GM18517 (cell line): ENCODE results near the gene DMAC1.

Experiments
- ATAC-seq: cut with Tn5 transposase; IDR thresholded peaks from one replicate; pipeline ENCODE4 v1.9.1; 2021; ENCODE audit warnings: mild to moderate bottlenecking, moderate library complexity; ENCODE audit not compliant: unreplicated experiment

Gene DMAC1

GRCh38 chr9:7783635-7784063 is 15.9 kb downstream of the DMAC1 start:
- no peak for ATAC-seq

- ATAC-seq, result no peak
Measured at GRCh38 chr9:7782400-7783120, 17.0 kb downstream of the DMAC1 start.

GRCh38 chr9:7780261-7780988 is 19.2 kb downstream of the DMAC1 start:
- no peak for ATAC-seq

GRCh38 chr9:7778851-7779600 is 20.6 kb downstream of the DMAC1 start:
- ATAC-seq, result no peak

GRCh38 chr9:7777771-7778170 is 21.8 kb downstream of the DMAC1 start:
- no peak for ATAC-seq

GRCh38 chr9:7770111-7770510 is 29.5 kb downstream of the DMAC1 start:
- no peak for ATAC-seq

- ATAC-seq, result no peak
Measured at GRCh38 chr9:7762600-7762999, 37.0 kb downstream of the DMAC1 start.

GRCh38 chr9:7760014-7760415 is 39.6 kb downstream of the DMAC1 start:
- ATAC-seq, result no peak

GRCh38 chr9:7756088-7756487 is 43.5 kb downstream of the DMAC1 start:
- peak; percentile 99 for ATAC-seq

- ATAC-seq, result no peak
Measured at GRCh38 chr9:7752481-7752880, 47.1 kb downstream of the DMAC1 start.
